ENCODE data around the gene CARMIL3. TPM values are rescaled to one million over a fixed set of nuclear protein-coding genes. Genes with fewer than 3 reads are reported as not detected.
A peak's percentile ranks its signal among the peaks of the same experiment; 100 is the strongest.

The CARMIL3 gene
- total and polyA plus RNA-seq, 2 experiments from 2014 or later: not detected

DNA sequence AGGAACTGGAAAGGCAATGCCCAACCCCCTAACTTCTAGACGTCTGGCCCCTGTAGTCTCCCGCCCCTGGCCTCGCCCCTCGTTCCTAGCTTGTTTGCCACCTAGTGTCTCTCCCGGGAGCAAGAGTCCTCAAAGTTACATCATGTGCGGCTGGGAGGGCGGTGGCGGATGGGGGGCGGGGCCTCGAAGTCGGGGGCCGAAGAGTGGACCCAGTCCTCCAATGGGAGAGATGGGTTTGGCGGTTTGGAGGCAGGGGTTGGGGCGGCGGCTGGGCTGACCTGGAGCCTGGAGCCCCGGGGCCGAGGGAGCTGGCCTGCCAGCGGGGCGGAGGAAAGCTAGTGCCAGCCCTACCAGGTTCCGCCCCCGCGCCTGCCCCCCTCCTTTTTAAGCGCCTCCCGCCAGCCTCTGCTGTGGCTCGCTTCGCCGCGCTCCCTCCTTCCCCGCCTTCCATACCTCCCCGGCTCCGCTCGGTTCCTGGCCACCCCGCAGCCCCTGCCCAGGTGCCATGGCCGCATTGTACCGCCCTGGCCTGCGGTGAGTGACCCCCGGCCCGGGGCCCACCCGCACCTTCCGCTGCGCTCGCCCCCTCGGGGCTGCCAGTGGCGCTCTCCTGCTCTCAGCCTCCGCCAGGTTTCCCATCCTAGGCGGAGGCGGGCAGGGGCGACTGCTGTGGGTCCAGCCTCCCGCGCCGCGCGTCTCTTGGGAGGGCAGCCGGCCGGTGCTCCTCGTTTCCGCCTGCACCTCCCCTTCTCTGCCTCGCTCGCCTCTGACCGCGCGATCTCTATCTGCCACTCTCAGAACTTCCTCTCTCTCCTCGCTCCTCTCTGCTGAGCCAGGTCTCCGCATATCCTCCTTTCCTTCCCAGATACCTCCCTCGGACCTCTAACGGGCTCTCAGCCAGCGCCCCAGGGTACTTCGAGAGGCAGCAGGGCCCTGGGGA, 42.4 kb downstream of the CARMIL3 start, which contains the start of gene PCK2:
Gene PCK2 (plus strand): TSS at position 411 of the 940 bp plus-strand sequence. CDS start 95 bp downstream, at position 506.
- H3F3A ChIP-seq (ENCODE audit: insufficient read depth): peaks cover 12% of the 10 kb centered on the region
- H3K4me3 ChIP-seq: peak within 1 kb of the TSS; percentile 94
- DNase-seq: peak; percentile 96
- WGBS, 2 experiments (ENCODE audit: low coverage in 1 of 2, low lambda C conversion rate in 2 of 2, missing lambda C conversion rate in 2 of 2): 1% methylated on average over 34 to 65 of the region's 68 CpGs
- H3K36me3 ChIP-seq (ENCODE audit: low read depth): peaks cover 14% of the 10 kb centered on the region; the same call in 1 of the 2 replicates
- H3K79me2 ChIP-seq (ENCODE audit: insufficient read depth): peaks cover 30% of the 10 kb centered on the region
- H3K27me3 ChIP-seq (replicated peaks; ENCODE audit: insufficient read depth): no peaks in the 10 kb centered on the region
- H3K9me2 ChIP-seq (ENCODE audit: insufficient read depth): no peaks in the 10 kb centered on the region
- no peaks in the 10 kb centered on the region for H4K20me1 ChIP-seq (ENCODE audit: insufficient read depth)
- no peak for TF ChIP-seq EZH2 (IDR thresholded peaks at IDR 0.05; ENCODE audit: insufficient read depth, poor library complexity, severe bottlenecking)
- TF ChIP-seq EZH2phosphoT487 (IDR thresholded peaks at IDR 0.05; ENCODE audit: insufficient read depth, low read depth): no peak
- peaks cover 10% of the 10 kb centered on the region for H3K4me1 ChIP-seq (ENCODE audit: insufficient read depth)
- peak within 1 kb of the TSS; percentile 75 for H2AFZ ChIP-seq
- peak within 1 kb of the TSS; percentile 70 for H3K27ac ChIP-seq
- no peaks in the 10 kb centered on the region for H3K9me3 ChIP-seq (ENCODE audit: low read depth)
- H3K9ac ChIP-seq: peak within 1 kb of the TSS; percentile 91
- H3K4me2 ChIP-seq (ENCODE audit: unreplicated experiment): peak within 1 kb of the TSS; percentile 90
- in situ Hi-C loops (cut with MboI): no loop called here

DNA sequence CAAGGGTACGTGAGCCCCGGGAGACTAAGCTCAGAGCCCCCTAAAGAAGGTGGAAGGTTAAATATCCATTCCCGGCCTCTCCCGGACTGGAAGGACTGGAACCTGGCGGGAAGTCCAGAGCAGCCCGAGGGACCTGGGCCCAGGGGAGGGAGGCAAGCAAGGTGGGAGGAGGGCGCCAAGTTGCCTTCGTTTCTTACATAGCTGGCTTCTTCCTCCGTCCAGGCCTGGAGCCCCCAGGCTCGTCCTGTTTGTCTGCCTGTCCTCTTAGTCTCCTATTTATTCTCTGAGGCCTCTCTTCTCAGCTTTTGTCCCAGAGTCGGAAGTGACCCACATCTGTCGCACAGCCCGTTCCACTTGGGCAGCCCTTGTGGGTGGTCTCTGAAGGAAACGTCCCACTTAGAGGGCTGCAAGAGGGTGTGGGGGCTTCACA, 43.0 kb downstream of the CARMIL3 start:
- no peak for DNase-seq
- Histone ChIP-seq H3K4me1 (ENCODE audit: insufficient read depth) (peaks cover 10% of the 10 kb centered on the region), H3K9me2 (ENCODE audit: insufficient read depth) (no peaks in the 10 kb centered on the region), H3F3A (ENCODE audit: insufficient read depth) (peaks cover 12% of the 10 kb centered on the region), H3K9me3 (ENCODE audit: low read depth) (no peaks in the 10 kb centered on the region), H3K4me3 (peak overlapping the region; percentile 94), H2AFZ (peak overlapping the region; percentile 75), H4K20me1 (ENCODE audit: insufficient read depth) (no peaks in the 10 kb centered on the region), H3K27ac (peak overlapping the region; percentile 70), H3K4me2 (ENCODE audit: unreplicated experiment) (peak overlapping the region; percentile 90), H3K27me3 (replicated peaks; ENCODE audit: insufficient read depth) (no peaks in the 10 kb centered on the region), H3K36me3 (ENCODE audit: low read depth) (peaks cover 15% of the 10 kb centered on the region; the same call in 1 of the 2 replicates), H3K9ac (peak overlapping the region; percentile 91), H3K79me2 (ENCODE audit: insufficient read depth) (peaks cover 30% of the 10 kb centered on the region)
- WGBS, 2 experiments (ENCODE audit: low coverage in 1 of 2, low lambda C conversion rate in 2 of 2, missing lambda C conversion rate in 2 of 2): 2% methylated on average over 14 of the region's 14 CpGs
- in situ Hi-C loops (cut with MboI): no loop called here
- TF ChIP-seq EZH2phosphoT487 (IDR thresholded peaks at IDR 0.05; ENCODE audit: insufficient read depth, low read depth): no peak
- no peak for TF ChIP-seq EZH2 (IDR thresholded peaks at IDR 0.05; ENCODE audit: insufficient read depth, poor library complexity, severe bottlenecking)

DNA sequence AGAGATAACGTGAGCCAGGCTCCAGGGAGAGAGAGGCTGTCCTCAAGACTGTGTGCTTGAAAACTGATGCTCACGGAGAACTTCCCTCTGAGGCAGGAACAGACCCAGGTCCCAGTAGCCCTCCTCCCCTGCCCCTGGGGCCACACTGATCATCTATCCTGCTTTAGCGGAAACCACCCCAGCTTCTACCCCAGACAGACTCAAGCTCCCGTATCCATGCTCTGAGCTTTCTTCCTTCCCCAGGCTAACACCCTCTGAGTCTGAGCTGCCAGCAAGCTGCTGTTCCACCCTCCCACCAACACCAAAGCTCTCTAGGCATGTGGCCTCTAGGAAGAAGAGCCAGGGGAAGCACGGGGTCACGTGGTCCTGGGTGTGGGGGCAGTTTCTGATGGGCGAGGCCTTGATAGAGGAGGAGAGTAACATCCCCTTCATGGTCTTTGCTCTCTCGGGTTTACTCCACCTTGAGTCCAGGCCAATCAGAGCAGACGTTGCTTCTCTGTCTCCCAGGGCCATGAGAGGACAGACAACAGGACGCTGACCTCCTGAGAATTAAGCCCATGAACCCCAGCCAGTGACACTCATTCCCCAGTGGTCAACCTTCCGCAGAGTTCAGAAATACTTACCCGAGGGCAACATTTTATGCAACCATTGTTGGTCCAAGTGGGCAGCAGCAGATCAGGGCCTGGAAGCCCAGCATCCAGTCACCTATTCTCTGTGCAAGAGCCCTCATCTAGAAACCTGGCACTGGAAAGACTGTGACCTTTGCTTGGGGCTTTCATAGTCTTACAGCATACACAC, 43.7 kb downstream of the CARMIL3 start:
- peak overlapping the region; percentile 70; the same call in 1 of the 2 replicates for H3K27ac ChIP-seq
- H4K20me1 ChIP-seq (ENCODE audit: insufficient read depth): no peaks in the 10 kb centered on the region
- peak; percentile 77 for DNase-seq
- 28 to 30% methylated on average over 12 of the region's 12 CpGs for WGBS, 2 experiments (ENCODE audit: low coverage in 1 of 2, low lambda C conversion rate in 2 of 2, missing lambda C conversion rate in 2 of 2)
- TF ChIP-seq EZH2 (IDR thresholded peaks at IDR 0.05; ENCODE audit: insufficient read depth, poor library complexity, severe bottlenecking): no peak
- no peak for TF ChIP-seq EZH2phosphoT487 (IDR thresholded peaks at IDR 0.05; ENCODE audit: insufficient read depth, low read depth)
- H3K4me2 ChIP-seq (ENCODE audit: unreplicated experiment): peak overlapping the region; percentile 90
- peaks cover 10% of the 10 kb centered on the region for H3K4me1 ChIP-seq (ENCODE audit: insufficient read depth)
- in situ Hi-C loops (cut with MboI): no loop called here
- H3K4me3 ChIP-seq: peak overlapping the region; percentile 94
- H2AFZ ChIP-seq: peak overlapping the region; percentile 75
- peaks cover 30% of the 10 kb centered on the region for H3K79me2 ChIP-seq (ENCODE audit: insufficient read depth)
- H3K36me3 ChIP-seq (ENCODE audit: low read depth): peaks cover 21% of the 10 kb centered on the region; the same call in 1 of the 2 replicates
- H3K9ac ChIP-seq: peak overlapping the region; percentile 91
- peaks cover 12% of the 10 kb centered on the region for H3F3A ChIP-seq (ENCODE audit: insufficient read depth)
- H3K9me2 ChIP-seq (ENCODE audit: insufficient read depth): no peaks in the 10 kb centered on the region
- H3K27me3 ChIP-seq (replicated peaks; ENCODE audit: insufficient read depth): no peaks in the 10 kb centered on the region
- H3K9me3 ChIP-seq (ENCODE audit: low read depth): no peaks in the 10 kb centered on the region

Measured in GM23248 (cell line).